Muscle layer of colon (tissue), 2 donors: ENCODE results near the gene ANGEL2.
"Not testable (repeated sequence)": the region's sequence is repeated elsewhere in the genome, so short reads cannot be mapped to it uniquely, and the experiment has no call there.

Source experiments
- H3K27ac ChIP-seq: one replicate; pipeline ENCODE4 v1.7.0; 2013; ENCODE audit warnings: low read depth, mild to moderate bottlenecking, low read length, moderate library complexity
- H3K27me3 ChIP-seq, 2 donors: one replicate each; pipeline ENCODE4 v1.7.0; 2013; ENCODE audit warnings: low read length in 2 of 2, mild to moderate bottlenecking in 2 of 2; ENCODE audit not compliant: insufficient read depth in 2 of 2, control insufficient read depth in 1 of 2
- H3K36me3 ChIP-seq: one replicate; pipeline ENCODE4 v1.7.0; 2013; ENCODE audit warnings: mild to moderate bottlenecking, low read length; ENCODE audit not compliant: insufficient read depth
- H3K4me1 ChIP-seq: one replicate; pipeline ENCODE4 v1.7.0; 2013; ENCODE audit warnings: mild to moderate bottlenecking, low read length; ENCODE audit not compliant: insufficient read depth
- H3K4me3 ChIP-seq, 2 donors: one replicate each; pipeline ENCODE4 v1.7.0; 2013; ENCODE audit warnings: low read length in 2 of 2, low read depth in 1 of 2, mild to moderate bottlenecking in 1 of 2, moderate library complexity in 1 of 2
- H3K9ac ChIP-seq: one replicate; pipeline ENCODE4 v1.7.0; 2013; ENCODE audit warnings: low read length
- H3K9me3 ChIP-seq: one replicate; pipeline ENCODE4 v1.7.0; 2013; ENCODE audit warnings: mild to moderate bottlenecking, low read length
- donor health status: abdominal sarcoma.
- donor health status: Adenocarcinoma of cecum.

ANGEL2 gene

GRCh38 chr1:213014642-213015041, 1.0 kb downstream of the ANGEL2 start:
- H3K27ac ChIP-seq: peak overlapping the region; percentile 87
- peaks cover 5% of the 10 kb centered on the region for H3K4me1 ChIP-seq
- H3K4me3 ChIP-seq: peak overlapping the region; percentile 45 to 80
- peaks cover 14% of the 10 kb centered on the region for H3K36me3 ChIP-seq
- H3K27me3 ChIP-seq: no peaks in the 10 kb centered on the region
- H3K9me3 ChIP-seq: no peaks in the 10 kb centered on the region
- H3K9ac ChIP-seq: peak overlapping the region; percentile 82

GRCh38 chr1:213008564-213008963, 7.1 kb downstream of the ANGEL2 start:
- no peaks in the 10 kb centered on the region for H3K27me3 ChIP-seq
- no peak overlapping the region for H3K4me3 ChIP-seq
- no peak overlapping the region for H3K27ac ChIP-seq
- H3K9ac ChIP-seq: no peak overlapping the region
- H3K4me1 ChIP-seq: no peaks in the 10 kb centered on the region
- no peaks in the 10 kb centered on the region for H3K9me3 ChIP-seq
- H3K36me3 ChIP-seq: peaks cover 20% of the 10 kb centered on the region

- H3K4me1 ChIP-seq: no peaks in the 10 kb centered on the region
- no peak overlapping the region for H3K4me3 ChIP-seq
- H3K9me3 ChIP-seq: no peaks in the 10 kb centered on the region
- no peak overlapping the region for H3K27ac ChIP-seq
- peaks cover 29% of the 10 kb centered on the region for H3K36me3 ChIP-seq
- H3K9ac ChIP-seq: no peak overlapping the region
- no peaks in the 10 kb centered on the region for H3K27me3 ChIP-seq
Measured at GRCh38 chr1:213003256-213003655, 12.4 kb downstream of the ANGEL2 start.

GRCh38 chr1:212994926-212995325, 20.7 kb downstream of the ANGEL2 start:
- H3K9me3 ChIP-seq: no peaks in the 10 kb centered on the region
- no peaks in the 10 kb centered on the region for H3K4me1 ChIP-seq
- no peak overlapping the region for H3K4me3 ChIP-seq
- H3K36me3 ChIP-seq: peaks cover 21% of the 10 kb centered on the region
- no peaks in the 10 kb centered on the region for H3K27me3 ChIP-seq
- no peak overlapping the region for H3K27ac ChIP-seq
- H3K9ac ChIP-seq: no peak overlapping the region

GRCh38 chr1:212993960-212994359, 21.7 kb downstream of the ANGEL2 start:
- not testable (repeated sequence) for H3K9me3 ChIP-seq, H3K27ac ChIP-seq, H3K4me3 ChIP-seq, H3K27me3 ChIP-seq, H3K9ac ChIP-seq, H3K4me1 ChIP-seq
- H3K36me3 ChIP-seq: peaks cover 16% of the 10 kb centered on the region

- Histone ChIP-seq H3K9ac (no peak overlapping the region), H3K4me1 (no peaks in the 10 kb centered on the region), H3K36me3 (peaks cover 10% of the 10 kb centered on the region), H3K27me3 (no peaks in the 10 kb centered on the region), H3K27ac (no peak overlapping the region), H3K4me3 (no peak overlapping the region), H3K9me3 (no peaks in the 10 kb centered on the region)
Measured at GRCh38 chr1:212990276-212990675, 25.4 kb downstream of the ANGEL2 start.

GRCh38 chr1:212987702-212988322, 27.9 kb downstream of the ANGEL2 start:
- Histone ChIP-seq H3K27me3 (no peaks in the 10 kb centered on the region), H3K36me3 (peaks cover 10% of the 10 kb centered on the region), H3K4me3 (no peak overlapping the region), H3K4me1 (no peaks in the 10 kb centered on the region), H3K9ac (no peak overlapping the region), H3K27ac (no peak overlapping the region), H3K9me3 (no peaks in the 10 kb centered on the region)

GRCh38 chr1:212986551-212986950, 29.1 kb downstream of the ANGEL2 start:
- Histone ChIP-seq H3K9me3 (no peaks in the 10 kb centered on the region), H3K4me3 (no peak overlapping the region), H3K4me1 (no peaks in the 10 kb centered on the region), H3K27me3 (no peaks in the 10 kb centered on the region), H3K27ac (no peak overlapping the region), H3K9ac (no peak overlapping the region), H3K36me3 (peaks cover 1% of the 10 kb centered on the region)

- Histone ChIP-seq H3K4me1 (peaks cover 9% of the 10 kb centered on the region), H3K36me3 (no peaks in the 10 kb centered on the region), H3K27ac (no peak overlapping the region), H3K27me3 (no peaks in the 10 kb centered on the region), H3K9ac (no peak overlapping the region), H3K4me3 (no peak overlapping the region), H3K9me3 (no peaks in the 10 kb centered on the region)
Measured at GRCh38 chr1:212984522-212985291, 31.0 kb downstream of the ANGEL2 start.

GRCh38 chr1:212983482-212983881, 32.2 kb downstream of the ANGEL2 start:
- peaks cover 9% of the 10 kb centered on the region for H3K4me1 ChIP-seq
- no peak overlapping the region for H3K4me3 ChIP-seq
- no peaks in the 10 kb centered on the region for H3K36me3 ChIP-seq
- no peak overlapping the region for H3K9ac ChIP-seq
- no peak overlapping the region for H3K27ac ChIP-seq
- H3K9me3 ChIP-seq: no peaks in the 10 kb centered on the region
- H3K27me3 ChIP-seq: no peaks in the 10 kb centered on the region

GRCh38 chr1:212982430-212983152, 33.1 kb downstream of the ANGEL2 start:
- Histone ChIP-seq H3K36me3 (no peaks in the 10 kb centered on the region), H3K4me3 (no peak overlapping the region), H3K27ac (no peak overlapping the region), H3K9ac (no peak overlapping the region), H3K27me3 (no peaks in the 10 kb centered on the region), H3K4me1 (peaks cover 9% of the 10 kb centered on the region), H3K9me3 (no peaks in the 10 kb centered on the region)
